SK-N-SH (cell line): ENCODE measurements around the gene IKBIP. TPM values are rescaled to one million over a fixed set of nuclear protein-coding genes. Genes with fewer than 3 reads are reported as not detected.

ENCODE experiments used
- CTCF ChIA-PET: fragments of 300-600, 350-600 bp; formaldehyde crosslinking; extraction: SDS; loops from one replicate; lab custom pipeline; 2021; lab: Yijun Ruan, JAX
- POLR2A ChIA-PET: fragments of 350-600 bp; sonication (Branson Sonifier 250); formaldehyde crosslinking; extraction: SDS; loops from one replicate; lab custom pipeline; 2020; ENCODE audit warnings: antibody characterized with exemption, inconsistent platforms; lab: Yijun Ruan, JAX
- DNase-seq: peaks from one replicate; pipeline ENCODE4 v3.0.0; 2012
- H2AFZ ChIP-seq: fragments of 200-600 bp; sonication (generic); 2 replicates; pipeline ENCODE4 v1.8.1; 2016; ENCODE audit warnings: antibody characterized with exemption, mild to moderate bottlenecking, low read depth
- H3F3A ChIP-seq: fragments of 200-600 bp; sonication (generic); replicated peaks from 2 replicates; pipeline ENCODE3; 2016; ENCODE audit warnings: antibody characterized with exemption, mild to moderate bottlenecking; ENCODE audit not compliant: insufficient read depth
- H3K27ac ChIP-seq, 2 experiments: fragments of 200-500 bp in 1 of 2; fragments of 200-600 bp in 1 of 2; sonication (Bioruptor generic) in 1 of 2; sonication (generic), shearing (Covaris generic) in 1 of 2; 2 replicates each; pipeline versions ENCODE4 v1.5.1 to v1.6.1; 2014 to 2016; ENCODE audit warnings: low read depth in 2 of 2, inconsistent platforms in 1 of 2, low read length in 1 of 2, mild to moderate bottlenecking in 1 of 2, mixed read lengths in 1 of 2
- H3K27me3 ChIP-seq: fragments of 200-600 bp; sonication (generic), shearing (Covaris generic); 2 replicates; pipeline ENCODE4 v1.6.1; 2016; ENCODE audit warnings: mixed run types; ENCODE audit not compliant: insufficient read depth
- H3K36me3 ChIP-seq, 2 experiments: fragments of 200-500 bp in 1 of 2; fragments of 200-600 bp in 1 of 2; sonication (Bioruptor generic) in 1 of 2; sonication (generic) in 1 of 2; replicated peaks in 1 of 2; 2 replicates each; pipeline versions ENCODE3 to v1.5.1; 2014 to 2016; ENCODE audit warnings: low read length in 1 of 2, mild to moderate bottlenecking in 1 of 2; ENCODE audit not compliant: insufficient read depth in 2 of 2, control insufficient read depth in 1 of 2
- H3K4me1 ChIP-seq, 2 experiments: fragments of 200-500 bp in 1 of 2; fragments of 200-600 bp in 1 of 2; sonication (Bioruptor generic) in 1 of 2; sonication (generic), shearing (Covaris generic) in 1 of 2; 2 replicates each; pipeline versions ENCODE4 v1.5.1 to v1.6.1; 2014 to 2016; ENCODE audit warnings: low read depth in 1 of 2, low read length in 1 of 2, mixed run types in 1 of 2; ENCODE audit not compliant: insufficient read depth in 2 of 2, control insufficient read depth in 1 of 2
- H3K4me2 ChIP-seq: fragments of 200-600 bp; sonication (generic), shearing (Covaris generic); 2 replicates; pipeline ENCODE4 v1.6.1; 2017; ENCODE audit warnings: mixed run types
- H3K4me3 ChIP-seq, 2 experiments: fragments of 200-500 bp in 1 of 2; fragments of 200-600 bp in 1 of 2; sonication (Bioruptor generic) in 1 of 2; sonication (generic), shearing (Covaris generic) in 1 of 2; 2 replicates each; pipeline versions ENCODE4 v1.5.1 to v1.8.1; 2014 to 2016; ENCODE audit warnings: low read depth in 2 of 2, inconsistent platforms in 1 of 2, low read length in 1 of 2, mild to moderate bottlenecking in 1 of 2, mixed read lengths in 1 of 2, moderate library complexity in 1 of 2
- H3K79me2 ChIP-seq: fragments of 200-600 bp; sonication (generic); 2 replicates; pipeline ENCODE4 v1.8.1; 2017; ENCODE audit warnings: mild to moderate bottlenecking; ENCODE audit not compliant: insufficient read depth
- H3K9ac ChIP-seq: fragments of 200-600 bp; sonication (generic); 2 replicates; pipeline ENCODE4 v1.6.1; 2017; ENCODE audit warnings: mixed run types
- H3K9me2 ChIP-seq: fragments of 200-600 bp; sonication (generic); 2 replicates; pipeline ENCODE4 v1.6.1; 2017; ENCODE audit warnings: mixed run types
- H3K9me3 ChIP-seq: fragments of 200-600 bp; sonication (generic); 2 replicates; pipeline ENCODE4 v1.6.1; 2017; ENCODE audit warnings: mixed run types, mild to moderate bottlenecking, moderate library complexity
- H4K20me1 ChIP-seq: fragments of 200-600 bp; sonication (generic); 2 replicates; pipeline ENCODE4 v1.6.1; 2017; ENCODE audit warnings: mild to moderate bottlenecking, mixed run types; ENCODE audit not compliant: insufficient read depth
- EP300 ChIP-seq, 2 experiments: IDR thresholded peaks; 2 replicates each; pipeline versions ENCODE4 v1.4.0 to v1.6.1; 2012; ENCODE audit warnings: borderline replicate concordance in 1 of 2, low read depth in 1 of 2, low read length in 1 of 2
- EZH2phosphoT487 ChIP-seq: fragments of 200-600 bp; sonication (generic); IDR thresholded peaks from 2 replicates; pipeline ENCODE4 v1.6.1; 2017; ENCODE audit warnings: low read depth, mixed run types, mild to moderate bottlenecking, antibody characterized with exemption, moderate library complexity, borderline replicate concordance
- FOXJ3 ChIP-seq: sonication (generic); formaldehyde crosslinking; IDR thresholded peaks from 2 replicates; pipeline ENCODE4 v1.5.1; 2020; ENCODE audit warnings: mild to moderate bottlenecking, missing genetic modification reagents
- FOXM1 ChIP-seq: IDR thresholded peaks from 2 replicates; pipeline ENCODE4 v1.4.0; 2012; ENCODE audit warnings: low read depth, mild to moderate bottlenecking
- GABPA ChIP-seq: IDR thresholded peaks from 2 replicates; pipeline ENCODE4 v1.4.0; 2012; ENCODE audit warnings: low read depth, mild to moderate bottlenecking
- GATA2 ChIP-seq: sonication (generic); formaldehyde crosslinking; IDR thresholded peaks from 2 replicates; pipeline ENCODE4 v1.5.0; 2020; ENCODE audit warnings: mild to moderate bottlenecking, missing genetic modification reagents
- MEF2A ChIP-seq: IDR thresholded peaks from 2 replicates; pipeline ENCODE4 v1.4.0; 2012; ENCODE audit warnings: low read depth, borderline replicate concordance
- MXI1 ChIP-seq: IDR thresholded peaks from 2 replicates; pipeline ENCODE4 v1.6.1; 2012; ENCODE audit warnings: mild to moderate bottlenecking, low read depth, low read length, improper control_type of control experiment
- RFX5 ChIP-seq: IDR thresholded peaks from 2 replicates; pipeline ENCODE4 v1.6.1; 2012; ENCODE audit warnings: mild to moderate bottlenecking, improper control_type of control experiment, low read length
- SMC3 ChIP-seq: IDR thresholded peaks from 2 replicates; pipeline ENCODE4 v1.6.1; 2012; ENCODE audit warnings: low read depth, low read length, improper control_type of control experiment
- TCF12 ChIP-seq: IDR thresholded peaks from 2 replicates; pipeline ENCODE4 v1.4.0; 2012
- YY1 ChIP-seq: IDR thresholded peaks from 2 replicates; pipeline ENCODE4 v1.4.0; 2012; ENCODE audit warnings: low read depth, mild to moderate bottlenecking
- WGBS: methylation state at CpG from one replicate; pipeline ENCODE4 v1.1.6; 2017; ENCODE audit warnings: low lambda C conversion rate; 5-methylcytosine and 5-hydroxymethylcytosine counted together
- polyA plus RNA-seq, 3 experiments: library from polyadenylated mRNA; depleted of rRNA; stranded (reverse); fragments of >200 nt; gene quantifications; 2 replicates each; pipeline ENCODE4 v1.2.3, GENCODE V29; 2012
- TF ChIP-seq, protein P1 (sequence below): fragments of 150-350 bp; IDR thresholded peaks from 2 replicates; pipeline ENCODE4 v1.6.1; 2017; ENCODE audit warnings: antibody characterized with exemption, low read length, low read depth, borderline replicate concordance
- TF ChIP-seq, protein P2 (sequence below): fragments of 150-350 bp; IDR thresholded peaks from 2 replicates; pipeline ENCODE4 v1.6.1; 2016; ENCODE audit warnings: mild to moderate bottlenecking, low read depth, low read length
- TF ChIP-seq, protein P3 (sequence below): IDR thresholded peaks from 2 replicates; pipeline ENCODE4; 2012
- TF ChIP-seq, protein P4 (sequence below): IDR thresholded peaks from 2 replicates; pipeline ENCODE4 v1.4.0; 2012; ENCODE audit warnings: low read depth, borderline replicate concordance

IKBIP gene
- polyA plus RNA-seq, 1 of the 3 experiments (the other 2 are of a cell fraction): 25.2 TPM

DNA sequence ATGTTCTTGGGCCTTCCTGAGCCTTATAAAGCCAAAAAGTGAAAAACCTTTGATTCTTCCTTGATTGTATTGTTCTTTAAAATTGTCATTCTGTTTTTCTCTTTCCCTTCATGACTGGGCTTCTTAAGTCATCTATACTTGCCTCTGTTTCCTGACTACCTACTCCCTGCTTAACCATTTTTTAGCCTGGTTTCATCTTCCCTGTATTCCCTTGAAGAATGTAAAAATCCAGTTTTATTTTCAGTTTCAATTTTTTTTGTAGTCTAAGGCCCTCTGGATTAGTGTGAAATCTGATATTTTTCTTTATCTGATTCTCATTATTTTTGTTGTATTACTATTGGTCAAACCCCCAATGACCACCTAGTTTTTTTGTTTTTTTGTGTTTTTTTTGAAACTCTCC is 46.8 kb upstream of the IKBIP start:
- Histone ChIP-seq H3K9me2 (no peaks in the 10 kb centered on the region), H3F3A (peaks cover 17% of the 10 kb centered on the region), H3K27me3 (no peaks in the 10 kb centered on the region), H3K4me2 (no peak overlapping the region), H3K9ac (no peak overlapping the region), H3K36me3 (peaks cover 10 to 65% of the 10 kb centered on the region in 2 experiments), H2AFZ (no peak overlapping the region), H3K27ac (no peak overlapping the region), H3K79me2 (peaks cover 4% of the 10 kb centered on the region; the same call in 1 of the 2 replicates), H3K4me1 (no peaks in the 10 kb centered on the region), H3K4me3 (no peak overlapping the region), H3K9me3 (0 out of 2 replicates have a peak, but pooled peaks cover 3% of the 10 kb centered on the region), H4K20me1 (no peaks in the 10 kb centered on the region)
- ChIA-PET CTCF (no interaction called here), POLR2A (no interaction called here)
- TF ChIP-seq FOXM1 (no peak), MEF2A (no peak), MXI1 (no peak)
- TF ChIP-seq, protein P1, sequence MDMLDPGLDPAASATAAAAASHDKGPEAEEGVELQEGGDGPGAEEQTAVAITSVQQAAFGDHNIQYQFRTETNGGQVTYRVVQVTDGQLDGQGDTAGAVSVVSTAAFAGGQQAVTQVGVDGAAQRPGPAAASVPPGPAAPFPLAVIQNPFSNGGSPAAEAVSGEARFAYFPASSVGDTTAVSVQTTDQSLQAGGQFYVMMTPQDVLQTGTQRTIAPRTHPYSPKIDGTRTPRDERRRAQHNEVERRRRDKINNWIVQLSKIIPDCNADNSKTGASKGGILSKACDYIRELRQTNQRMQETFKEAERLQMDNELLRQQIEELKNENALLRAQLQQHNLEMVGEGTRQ: no peak
- no peak for DNase-seq

DNA sequence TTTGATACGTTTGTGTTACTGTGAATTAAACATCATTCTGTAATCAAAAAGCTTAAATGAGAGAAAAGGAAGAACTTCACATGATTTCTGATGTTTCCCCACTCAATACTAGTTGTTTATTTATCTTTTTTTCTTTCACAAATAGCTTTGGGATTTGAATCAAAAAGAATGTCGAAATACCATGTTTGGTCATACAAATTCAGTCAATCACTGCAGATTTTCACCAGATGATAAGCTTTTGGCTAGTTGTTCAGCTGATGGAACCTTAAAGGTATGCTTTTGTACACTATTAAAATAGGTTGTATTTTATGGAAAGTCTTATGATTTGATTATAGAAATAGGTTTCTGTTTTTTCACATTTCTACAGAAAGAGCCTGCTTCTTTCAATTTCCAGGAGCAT is 42.0 kb upstream of the IKBIP start:
- H3K9me2 ChIP-seq: no peaks in the 10 kb centered on the region
- H3K36me3 ChIP-seq: peaks cover 38 to 69% of the 10 kb centered on the region in 2 experiments
- no peak overlapping the region for H3K9ac ChIP-seq
- H3K4me3 ChIP-seq: no peak overlapping the region
- no peak overlapping the region for H2AFZ ChIP-seq
- ChIA-PET POLR2A (no interaction called here), CTCF (interaction anchor here (0.9 kb wide), 1 partner anchor 13 kb away, joined by 3 read pairs; no protein-coding TSS in a partner anchor)
- no peaks in the 10 kb centered on the region for H4K20me1 ChIP-seq
- no peak for DNase-seq
- no peaks in the 10 kb centered on the region for H3K4me1 ChIP-seq
- H3K9me3 ChIP-seq: no peaks in the 10 kb centered on the region
- peaks cover under 1% of the 10 kb centered on the region for H3F3A ChIP-seq
- H3K27ac ChIP-seq: no peak overlapping the region
- H3K4me2 ChIP-seq: no peak overlapping the region
- TF ChIP-seq, protein P2, sequence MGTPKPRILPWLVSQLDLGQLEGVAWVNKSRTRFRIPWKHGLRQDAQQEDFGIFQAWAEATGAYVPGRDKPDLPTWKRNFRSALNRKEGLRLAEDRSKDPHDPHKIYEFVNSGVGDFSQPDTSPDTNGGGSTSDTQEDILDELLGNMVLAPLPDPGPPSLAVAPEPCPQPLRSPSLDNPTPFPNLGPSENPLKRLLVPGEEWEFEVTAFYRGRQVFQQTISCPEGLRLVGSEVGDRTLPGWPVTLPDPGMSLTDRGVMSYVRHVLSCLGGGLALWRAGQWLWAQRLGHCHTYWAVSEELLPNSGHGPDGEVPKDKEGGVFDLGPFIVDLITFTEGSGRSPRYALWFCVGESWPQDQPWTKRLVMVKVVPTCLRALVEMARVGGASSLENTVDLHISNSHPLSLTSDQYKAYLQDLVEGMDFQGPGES: no peak
- TF ChIP-seq GABPA (no peak), MXI1 (no peak), SMC3 (no peak), EP300 (IDR thresholded peaks at IDR 0.05; ENCODE audit: borderline replicate concordance in 1 of 2, low read depth in 1 of 2, low read length in 1 of 2) (no peak), EZH2phosphoT487 (no peak), YY1 (no peak), RFX5 (no peak), TCF12 (no peak), FOXJ3 (no peak), GATA2 (CRISPR knock-in tag) (no peak)
- TF ChIP-seq, protein P3, sequence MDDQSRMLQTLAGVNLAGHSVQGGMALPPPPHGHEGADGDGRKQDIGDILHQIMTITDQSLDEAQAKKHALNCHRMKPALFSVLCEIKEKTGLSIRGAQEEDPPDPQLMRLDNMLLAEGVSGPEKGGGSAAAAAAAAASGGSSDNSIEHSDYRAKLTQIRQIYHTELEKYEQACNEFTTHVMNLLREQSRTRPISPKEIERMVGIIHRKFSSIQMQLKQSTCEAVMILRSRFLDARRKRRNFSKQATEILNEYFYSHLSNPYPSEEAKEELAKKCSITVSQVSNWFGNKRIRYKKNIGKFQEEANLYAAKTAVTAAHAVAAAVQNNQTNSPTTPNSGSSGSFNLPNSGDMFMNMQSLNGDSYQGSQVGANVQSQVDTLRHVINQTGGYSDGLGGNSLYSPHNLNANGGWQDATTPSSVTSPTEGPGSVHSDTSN: no peak
- TF ChIP-seq, protein P1: no peak
- TF ChIP-seq, protein P4, sequence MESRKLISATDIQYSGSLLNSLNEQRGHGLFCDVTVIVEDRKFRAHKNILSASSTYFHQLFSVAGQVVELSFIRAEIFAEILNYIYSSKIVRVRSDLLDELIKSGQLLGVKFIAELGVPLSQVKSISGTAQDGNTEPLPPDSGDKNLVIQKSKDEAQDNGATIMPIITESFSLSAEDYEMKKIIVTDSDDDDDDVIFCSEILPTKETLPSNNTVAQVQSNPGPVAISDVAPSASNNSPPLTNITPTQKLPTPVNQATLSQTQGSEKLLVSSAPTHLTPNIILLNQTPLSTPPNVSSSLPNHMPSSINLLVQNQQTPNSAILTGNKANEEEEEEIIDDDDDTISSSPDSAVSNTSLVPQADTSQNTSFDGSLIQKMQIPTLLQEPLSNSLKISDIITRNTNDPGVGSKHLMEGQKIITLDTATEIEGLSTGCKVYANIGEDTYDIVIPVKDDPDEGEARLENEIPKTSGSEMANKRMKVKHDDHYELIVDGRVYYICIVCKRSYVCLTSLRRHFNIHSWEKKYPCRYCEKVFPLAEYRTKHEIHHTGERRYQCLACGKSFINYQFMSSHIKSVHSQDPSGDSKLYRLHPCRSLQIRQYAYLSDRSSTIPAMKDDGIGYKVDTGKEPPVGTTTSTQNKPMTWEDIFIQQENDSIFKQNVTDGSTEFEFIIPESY: no peak
- H3K27me3 ChIP-seq: no peaks in the 10 kb centered on the region
- 90% methylated on average over 2 of the region's 2 CpGs for WGBS
- no peaks in the 10 kb centered on the region for H3K79me2 ChIP-seq
